Left lung (tissue), 10 donors: ENCODE measurements around the gene NOM1. TPM values are rescaled to one million over a fixed set of nuclear protein-coding genes. Genes with fewer than 3 reads are reported as not detected.
A peak's percentile ranks its signal among the peaks of the same experiment; 100 is the strongest.

Experiments
- ATAC-seq: fragments of 200-7000 bp; cut with Tn5 transposase; one replicate; pipeline ENCODE4 v1.9.1; 2020; ENCODE audit warnings: moderate library complexity
- DNase-seq, 4 donors: peaks; one replicate each; pipeline ENCODE4 v3.0.0-alpha.2; 2013 to 2020
- H3K27ac ChIP-seq, 2 donors: fragments of 200-600 bp; sonication (generic) in 1 of 2; one replicate each; pipeline versions ENCODE4 v1.5.0 to v1.8.0; 2020 to 2021
- H3K27me3 ChIP-seq, 2 donors: fragments of 200-600 bp; sonication (generic) in 1 of 2; one replicate each; pipeline versions ENCODE4 v1.5.0 to v1.8.0; 2020 to 2021
- H3K36me3 ChIP-seq, 2 donors: fragments of 200-600 bp; sonication (generic) in 1 of 2; one replicate each; pipeline versions ENCODE4 v1.5.0 to v1.8.0; 2020 to 2021
- H3K4me1 ChIP-seq, 2 donors: fragments of 200-600 bp; one replicate each; pipeline ENCODE4 v1.8.0; 2021
- H3K4me3 ChIP-seq, 2 donors: fragments of 200-600 bp; sonication (generic) in 1 of 2; one replicate each; pipeline versions ENCODE4 v1.5.0 to v1.8.0; 2020 to 2021; ENCODE audit warnings: mild to moderate bottlenecking in 1 of 2
- H3K9me3 ChIP-seq, 2 donors: fragments of 200-600 bp; sonication (generic) in 1 of 2; one replicate each; pipeline versions ENCODE4 v1.5.0 to v1.8.0; 2020 to 2021
- CTCF ChIP-seq, 2 donors: fragments of 200-600 bp; sonication (generic) in 1 of 2; IDR thresholded peaks; one replicate each; pipeline versions ENCODE4 v1.5.0 to v1.8.0; 2021; ENCODE audit warnings: antibody characterized with exemption in 2 of 2
- intact Hi-C, 2 donors: fragments of 100-400 bp; cut with DNase I; formaldehyde crosslinking; loops; one replicate each; pipeline versions ENCODE4 v1.11.2 to v1.14.2; 2022
- polyA plus RNA-seq, 6 donors: library from polyadenylated mRNA; unstranded; fragments of 120-200 nt; gene quantifications; one replicate each; pipeline ENCODE4 v1.2.1, GENCODE V29; 2013; ENCODE audit not compliant: insufficient read length in 6 of 6
- total RNA-seq, 2 donors: library from RNA; stranded (reverse); fragmentation: NEBNext Ultra II Directional; extraction: Animal tissue kit (Norgen Biotek cat#: 25700); gene quantifications; one replicate each; pipeline ENCODE4 v1.2.1, GENCODE V29; 2021
- donor health status: DM: no; HTN: yes; CAD: no.
- donor health status: DM: no; HTN: no; CAD: no.

Gene NOM1
- total and polyA plus RNA-seq, 8 donors, result 14.3 to 36.4 (median 29.4) TPM

DNA sequence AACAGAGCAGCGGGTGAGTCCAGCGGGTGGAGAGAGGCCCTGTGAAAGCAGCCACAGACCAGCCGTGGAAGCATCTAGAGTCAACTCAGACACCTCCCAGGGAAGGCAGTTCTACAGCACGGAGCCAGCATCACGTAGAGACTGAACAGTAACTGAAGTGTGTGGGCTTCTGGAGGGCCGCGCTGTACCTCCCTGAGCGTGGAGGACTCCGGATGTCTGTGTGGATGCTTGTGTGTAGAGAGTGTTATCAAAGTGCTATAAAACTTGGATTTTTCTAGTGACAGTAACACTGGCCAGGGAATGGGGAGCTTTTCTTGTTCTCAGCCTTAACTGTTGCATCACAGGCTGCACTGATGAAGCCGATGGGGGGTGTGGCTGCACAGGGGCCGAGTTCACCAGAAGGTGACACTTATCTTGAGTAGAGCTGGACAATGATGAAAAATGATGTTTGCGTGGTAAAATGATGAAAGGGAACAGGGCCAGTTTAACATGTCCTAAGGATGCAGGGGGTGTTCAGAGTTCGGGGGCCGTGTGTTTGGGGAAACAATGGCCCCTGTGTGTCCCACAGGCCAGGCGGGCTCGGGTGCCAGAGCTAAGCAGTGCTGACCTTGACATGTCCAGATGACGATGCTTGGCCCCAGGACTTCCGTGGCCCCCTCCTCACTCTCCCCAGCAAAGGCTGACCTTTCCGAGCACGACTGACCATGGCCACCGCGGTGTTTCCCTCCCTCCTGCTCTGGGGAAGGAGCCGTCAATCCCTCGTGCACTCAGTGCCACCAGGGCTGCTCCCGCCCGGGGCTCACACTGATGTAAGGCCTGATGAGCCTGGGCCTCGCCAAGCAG lies 39.1 kb downstream of the NOM1 start:
- Histone ChIP-seq H3K9me3 (no peaks in the 10 kb centered on the region), H3K36me3 (no peaks in the 10 kb centered on the region), H3K4me3 (no peak overlapping the region), H3K27ac (no peak overlapping the region), H3K27me3 (peaks cover 6 to 48% of the 10 kb centered on the region in 2 donors), H3K4me1 (no peaks in the 10 kb centered on the region)
- DNase-seq (no peak), ATAC-seq (no peak)
- intact Hi-C loops, result no loop called here
- TF ChIP-seq CTCF (IDR thresholded peaks at IDR 0.05), result no peak

DNA sequence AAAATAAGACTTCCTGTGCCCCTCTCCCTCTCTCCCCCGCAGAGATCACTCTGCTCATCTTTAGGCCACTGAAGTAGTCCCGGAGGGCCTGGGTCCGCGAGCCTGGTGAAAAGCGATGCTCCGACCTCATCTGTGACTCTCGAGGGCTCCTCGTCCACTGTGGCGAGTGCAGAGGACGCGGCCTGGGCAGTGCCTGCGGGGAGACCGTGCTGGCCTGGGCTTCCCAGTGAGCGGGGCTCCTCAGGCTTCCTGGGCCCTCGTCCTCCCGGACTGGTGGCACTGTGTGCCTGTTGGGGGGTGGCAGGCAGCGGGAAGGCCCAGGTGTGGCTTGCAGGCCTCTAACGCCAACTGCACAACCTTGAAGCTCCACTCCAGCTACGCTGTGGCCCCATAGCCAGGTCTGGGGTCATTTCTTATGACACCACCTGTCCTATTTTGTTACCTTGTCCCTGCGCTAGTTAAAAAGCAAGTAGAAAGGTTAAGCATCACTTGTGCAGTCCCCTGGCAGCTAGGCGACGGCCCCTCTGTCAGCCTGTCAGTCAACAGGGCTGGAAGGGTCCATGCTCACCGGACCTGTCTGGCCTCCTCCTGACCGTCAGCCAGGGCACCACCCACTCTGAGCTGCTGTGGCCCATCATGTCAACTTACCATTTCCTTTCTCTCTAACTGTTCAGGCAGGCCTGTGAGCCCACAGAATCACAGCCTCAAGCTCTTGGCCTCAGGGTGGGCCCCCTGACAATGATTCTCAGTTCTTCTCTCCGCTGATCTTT lies 40.4 kb downstream of the NOM1 start:
- H3K4me1 ChIP-seq, result no peaks in the 10 kb centered on the region

GRCh38 chr7:156993021-156993924 lies 43.8 kb downstream of the NOM1 start:
- H3K4me1 ChIP-seq, result no peaks in the 10 kb centered on the region
- H3K27ac ChIP-seq, result no peak overlapping the region
- H3K27me3 ChIP-seq, result peaks cover 7 to 91% of the 10 kb centered on the region in 2 donors
- DNase-seq (peak in 2 of 4 donors; percentile 67 to 73), ATAC-seq (peak; percentile 64)
- no peaks in the 10 kb centered on the region for H3K9me3 ChIP-seq
- intact Hi-C loops, result no loop called here
- H3K4me3 ChIP-seq, result no peak overlapping the region
- no peaks in the 10 kb centered on the region for H3K36me3 ChIP-seq
- TF ChIP-seq CTCF (IDR thresholded peaks at IDR 0.05), result no peak

More for the DNA sequence above, 40.4 kb downstream of the NOM1 start:
- H3K36me3 ChIP-seq, result no peaks in the 10 kb centered on the region
- ATAC-seq, result no peak
- no peak overlapping the region for H3K4me3 ChIP-seq
- H3K27me3 ChIP-seq, result peaks cover 7 to 61% of the 10 kb centered on the region in 2 donors
- no peak overlapping the region for H3K27ac ChIP-seq
- no peaks in the 10 kb centered on the region for H3K9me3 ChIP-seq
- DNase-seq, result peak in 1 of 4 donors; percentile 71
- intact Hi-C loops, result no loop called here
- no peak for TF ChIP-seq CTCF (IDR thresholded peaks at IDR 0.05)

- Histone ChIP-seq H3K36me3 (no peaks in the 10 kb centered on the region), H3K4me1 (no peaks in the 10 kb centered on the region), H3K9me3 (no peaks in the 10 kb centered on the region), H3K27me3 (peaks cover 7 to 92% of the 10 kb centered on the region in 2 donors), H3K27ac (no peak overlapping the region), H3K4me3 (no peak overlapping the region)
- intact Hi-C loops, result no loop called here
- DNase-seq (peak in 1 of 4 donors; percentile 26), ATAC-seq (no peak)
- no peak for TF ChIP-seq CTCF (IDR thresholded peaks at IDR 0.05)
Measured at GRCh38 chr7:156993925-156994235, 44.4 kb downstream of the NOM1 start.
